T-helper 2 cell treated with Interferon-gamma antibody and Interleukin-4, amounts not matched to agents 100 ng/mL and 5 ng/mL, for 36 hours (primary cell): ENCODE data around the gene TMEM62. TPM values are rescaled to one million over a fixed set of nuclear protein-coding genes. Genes with fewer than 3 reads are reported as not detected.

Experiments
- intact Hi-C: fragments of 100-400 bp; cut with micrococcal nuclease; formaldehyde crosslinking; loops from one replicate; pipeline ENCODE4 v1.15.1; 2023
- total RNA-seq: library from RNA; stranded (reverse); gene quantifications from 2 replicates; pipeline ENCODE4 v1.2.3, GENCODE V29; 2022

Gene TMEM62
- 15.8 and 17.4 TPM in 2 replicates for total RNA-seq

GRCh38 chr15:43133430-43134156 lies at the start of gene TMEM62:
Gene TMEM62, plus strand, starts transcription at chr15:43133586. Its CDS starts 217 bp downstream, at chr15:43133803.
- intact Hi-C loops, result loop anchor here (1.0 to 5.0 kb wide), 3 partner anchors 10 to 54 kb away; partner anchors contain the start of gene CCNDBP1

- intact Hi-C loops, result no loop called here
These were observed 47.5 kb upstream of the TMEM62 start for GRCh38 chr15:43085921-43086320.

GRCh38 chr15:43086551-43086950 lies 46.8 kb upstream of the TMEM62 start:
- intact Hi-C loops, result no loop called here

- intact Hi-C loops, result no loop called here
These were observed 41.5 kb upstream of the TMEM62 start for GRCh38 chr15:43091859-43092258.

- intact Hi-C loops, result no loop called here
These were observed 40.4 kb upstream of the TMEM62 start for GRCh38 chr15:43093026-43093425.

- intact Hi-C loops, result no loop called here
These were observed 38.9 kb upstream of the TMEM62 start for GRCh38 chr15:43094416-43095030.

- intact Hi-C loops, result no loop called here
These were observed 38.1 kb upstream of the TMEM62 start for GRCh38 chr15:43095243-43095642.

- intact Hi-C loops, result no loop called here
These were observed 37.6 kb upstream of the TMEM62 start for GRCh38 chr15:43095708-43096347.

GRCh38 chr15:43096411-43096810 lies 37.0 kb upstream of the TMEM62 start:
- intact Hi-C loops, result no loop called here

GRCh38 chr15:43099105-43099845 lies 34.1 kb upstream of the TMEM62 start:
- intact Hi-C loops, result no loop called here

GRCh38 chr15:43100971-43101370 lies 32.4 kb upstream of the TMEM62 start:
- intact Hi-C loops, result no loop called here

GRCh38 chr15:43102187-43102586 lies 31.2 kb upstream of the TMEM62 start:
- intact Hi-C loops, result no loop called here

- intact Hi-C loops, result no loop called here
These were observed 29.5 kb upstream of the TMEM62 start for GRCh38 chr15:43103907-43104306.

- intact Hi-C loops, result no loop called here
These were observed 29.0 kb upstream of the TMEM62 start for GRCh38 chr15:43104426-43104825.

- intact Hi-C loops, result loop anchor here (1.0 to 5.0 kb wide), 4 partner anchors 28 to 833 kb away; partner anchors contain the start of genes CCNDBP1, GANC, TMEM62 and TMEM87A
These were observed 28.2 kb upstream of the TMEM62 start for GRCh38 chr15:43105077-43105736.

GRCh38 chr15:43105778-43106485 lies 27.5 kb upstream of the TMEM62 start, which contains the start of gene UBR1:
Gene UBR1, minus strand, starts transcription at chr15:43106038. Its CDS starts 16 bp downstream, at chr15:43106022.
- intact Hi-C loops, result loop anchor here (1.0 to 5.0 kb wide), 5 partner anchors 17 to 834 kb away; partner anchors contain the start of genes CCNDBP1, GANC, TMEM62 and TMEM87A

GRCh38 chr15:43106486-43106829 lies 26.9 kb upstream of the TMEM62 start:
- intact Hi-C loops, result loop anchor here (1.0 to 5.0 kb wide), 3 partner anchors 17 to 834 kb away; partner anchors contain the start of genes GANC and TMEM87A

GRCh38 chr15:43107751-43108150 lies 25.6 kb upstream of the TMEM62 start:
- intact Hi-C loops, result loop anchor here (5.0 kb wide), 2 partner anchors 45 to 835 kb away; partner anchors contain the start of genes GANC and TMEM87A

GRCh38 chr15:43111354-43111753 lies 22.0 kb upstream of the TMEM62 start:
- intact Hi-C loops, result no loop called here

GRCh38 chr15:43118286-43118685 lies 15.1 kb upstream of the TMEM62 start:
- intact Hi-C loops, result no loop called here
